GM12865 (cell line): ENCODE data around the gene GNB5.

Experiments used
- DNase-seq: peaks from one replicate; pipeline ENCODE4 v3.0.0; 2010; ENCODE audit warnings: low read depth
- H3K4me3 ChIP-seq: 2 replicates; pipeline ENCODE4 v1.5.1; 2011; ENCODE audit warnings: mild to moderate bottlenecking, low read depth, low read length, control low read depth
- TF ChIP-seq, protein P1 (sequence below): IDR thresholded peaks from 2 replicates; pipeline ENCODE4 v1.5.1; 2011; ENCODE audit warnings: low read length, control low read depth, low read depth, inconsistent platforms; ENCODE audit not compliant: insufficient read depth; ENCODE audit errors: missing control alignments

GNB5 gene

GRCh38 chr15:52143873-52144272 is 47.3 kb downstream of the GNB5 start:
- H3K4me3 ChIP-seq = no peak overlapping the region
- DNase-seq = no peak
- TF ChIP-seq, protein P1, sequence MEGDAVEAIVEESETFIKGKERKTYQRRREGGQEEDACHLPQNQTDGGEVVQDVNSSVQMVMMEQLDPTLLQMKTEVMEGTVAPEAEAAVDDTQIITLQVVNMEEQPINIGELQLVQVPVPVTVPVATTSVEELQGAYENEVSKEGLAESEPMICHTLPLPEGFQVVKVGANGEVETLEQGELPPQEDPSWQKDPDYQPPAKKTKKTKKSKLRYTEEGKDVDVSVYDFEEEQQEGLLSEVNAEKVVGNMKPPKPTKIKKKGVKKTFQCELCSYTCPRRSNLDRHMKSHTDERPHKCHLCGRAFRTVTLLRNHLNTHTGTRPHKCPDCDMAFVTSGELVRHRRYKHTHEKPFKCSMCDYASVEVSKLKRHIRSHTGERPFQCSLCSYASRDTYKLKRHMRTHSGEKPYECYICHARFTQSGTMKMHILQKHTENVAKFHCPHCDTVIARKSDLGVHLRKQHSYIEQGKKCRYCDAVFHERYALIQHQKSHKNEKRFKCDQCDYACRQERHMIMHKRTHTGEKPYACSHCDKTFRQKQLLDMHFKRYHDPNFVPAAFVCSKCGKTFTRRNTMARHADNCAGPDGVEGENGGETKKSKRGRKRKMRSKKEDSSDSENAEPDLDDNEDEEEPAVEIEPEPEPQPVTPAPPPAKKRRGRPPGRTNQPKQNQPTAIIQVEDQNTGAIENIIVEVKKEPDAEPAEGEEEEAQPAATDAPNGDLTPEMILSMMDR = no peak

- DNase-seq = no peak
- TF ChIP-seq, protein P1 = no peak
- H3K4me3 ChIP-seq = no peak overlapping the region
Observed at GRCh38 chr15:52140646-52141045, 50.5 kb downstream of the GNB5 start.

DNA sequence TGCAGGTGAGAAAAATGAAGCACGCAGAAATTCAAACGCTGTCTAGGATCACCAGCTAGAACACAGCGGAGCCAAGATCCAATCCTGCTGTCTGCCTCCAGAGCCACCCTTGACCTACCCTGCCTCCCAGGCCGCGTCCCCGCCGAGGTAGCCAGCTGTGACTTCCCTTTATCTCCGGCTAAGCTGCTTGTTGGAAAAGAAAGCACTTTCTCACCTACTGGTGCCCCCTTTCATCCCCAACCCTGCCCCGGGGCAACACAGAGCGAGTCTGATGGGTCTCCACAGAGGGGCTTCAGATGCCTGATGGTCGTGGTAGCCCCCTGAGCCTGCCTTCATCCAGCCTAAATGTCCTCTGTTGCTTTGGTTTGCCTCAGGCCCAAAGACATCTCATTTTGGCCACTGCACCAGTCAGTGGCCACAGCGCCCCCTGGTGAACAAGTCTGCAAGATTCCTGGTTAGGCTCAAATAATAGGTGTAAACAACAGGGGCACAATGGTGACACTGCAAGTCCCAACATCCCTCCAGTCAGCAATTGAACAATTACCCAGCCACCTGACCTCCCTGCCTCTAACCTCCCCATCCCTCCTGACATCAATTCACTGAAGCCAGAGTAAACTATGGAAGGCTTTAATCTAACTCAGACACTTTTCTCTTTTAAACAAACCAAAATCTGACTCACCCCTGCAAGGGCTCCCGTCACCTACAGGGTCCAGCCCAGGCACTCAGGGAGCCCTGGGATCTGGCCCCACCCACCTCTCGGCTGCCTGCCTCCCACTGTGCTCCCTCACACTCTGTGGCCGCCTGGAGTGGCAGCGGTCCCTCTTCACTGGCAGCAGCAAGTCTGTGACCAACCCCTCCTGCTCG is 51.4 kb downstream of the GNB5 start:
- peak; percentile 87 for DNase-seq
- TF ChIP-seq, protein P1 = peak; percentile 89
- H3K4me3 ChIP-seq = no peak overlapping the region

DNA sequence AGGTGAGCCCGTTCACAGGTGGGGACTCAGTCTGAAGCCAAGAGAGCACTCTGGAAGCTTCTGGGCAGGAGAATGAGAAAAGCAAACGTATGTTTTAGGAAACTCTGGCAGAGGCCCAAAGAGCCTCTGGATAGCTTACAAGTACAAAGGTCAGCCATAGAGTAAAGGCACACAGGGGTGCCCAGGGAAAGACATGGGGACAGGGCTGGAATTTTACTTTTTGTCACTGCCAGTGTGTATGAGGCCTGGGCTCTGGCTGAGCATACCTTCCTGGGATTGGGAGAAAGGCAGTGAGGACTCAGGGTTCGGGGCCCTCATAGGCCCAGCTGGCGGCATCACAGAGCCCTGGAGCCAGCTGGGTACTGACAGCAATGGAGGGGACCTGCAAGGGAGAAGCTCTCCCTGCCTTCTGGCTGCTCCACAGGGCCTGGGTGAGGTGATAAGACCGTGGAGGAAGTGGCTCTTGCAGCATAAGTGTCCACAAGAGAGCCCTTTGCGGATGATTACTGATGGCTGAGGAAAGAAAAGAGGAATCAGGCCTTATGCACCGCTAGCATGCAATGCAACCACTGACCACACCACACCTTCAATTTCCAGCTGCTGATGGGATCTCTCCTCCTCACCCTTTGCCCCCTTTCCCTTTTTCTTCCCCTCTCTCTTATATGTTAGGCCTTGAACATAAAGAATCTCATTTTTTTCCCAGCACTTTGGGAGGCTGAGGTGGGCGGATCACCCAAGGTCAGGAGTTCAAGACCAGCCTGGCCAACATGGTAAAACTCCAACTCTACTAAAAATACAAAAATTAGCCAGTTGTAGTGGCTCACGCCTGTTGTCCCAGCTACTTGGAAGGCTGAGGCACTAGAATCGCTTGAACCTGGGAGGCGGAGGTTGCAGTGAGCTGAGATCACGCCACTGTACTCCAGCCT is 53.5 kb downstream of the GNB5 start:
- no peak overlapping the region for H3K4me3 ChIP-seq
- DNase-seq = no peak
- TF ChIP-seq, protein P1 = no peak

DNA sequence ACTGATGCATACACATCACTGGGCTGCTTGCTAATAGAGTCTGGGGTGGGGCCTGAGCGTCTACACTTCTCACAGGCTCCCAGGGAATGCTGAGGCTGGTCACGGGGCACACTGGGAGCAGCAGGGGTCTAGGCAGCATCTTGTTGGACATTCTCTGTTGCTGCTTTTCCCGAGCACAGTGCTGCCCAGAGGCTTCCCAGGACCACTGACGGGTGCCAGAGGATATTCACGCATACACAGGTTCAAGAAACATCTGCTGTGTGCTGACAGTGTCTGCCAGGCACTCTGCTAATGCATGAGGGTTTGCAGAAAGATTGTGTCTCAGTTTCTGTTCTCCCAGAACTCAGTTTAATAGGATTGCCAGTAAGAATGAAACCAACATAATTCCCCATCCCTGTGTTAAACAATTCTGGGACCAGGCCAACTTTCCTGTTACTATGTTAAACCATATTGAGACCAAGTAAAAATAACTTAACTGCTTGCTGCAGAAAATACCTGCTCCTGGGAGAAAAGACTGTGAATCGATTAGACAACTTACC is 54.7 kb downstream of the GNB5 start:
- no peak overlapping the region for H3K4me3 ChIP-seq
- no peak for DNase-seq
- TF ChIP-seq, protein P1 = no peak

- DNase-seq = no peak
- no peak overlapping the region for H3K4me3 ChIP-seq
- TF ChIP-seq, protein P1 = no peak
Observed at GRCh38 chr15:52134502-52135144, 56.6 kb downstream of the GNB5 start.
